Measurements from ENCODE around the gene PIK3R5.

Gene PIK3R5

GRCh38 chr17:8960325-8961140 lies 5.0 kb downstream of the PIK3R5 start:
- TF ChIP-seq, protein P1, sequence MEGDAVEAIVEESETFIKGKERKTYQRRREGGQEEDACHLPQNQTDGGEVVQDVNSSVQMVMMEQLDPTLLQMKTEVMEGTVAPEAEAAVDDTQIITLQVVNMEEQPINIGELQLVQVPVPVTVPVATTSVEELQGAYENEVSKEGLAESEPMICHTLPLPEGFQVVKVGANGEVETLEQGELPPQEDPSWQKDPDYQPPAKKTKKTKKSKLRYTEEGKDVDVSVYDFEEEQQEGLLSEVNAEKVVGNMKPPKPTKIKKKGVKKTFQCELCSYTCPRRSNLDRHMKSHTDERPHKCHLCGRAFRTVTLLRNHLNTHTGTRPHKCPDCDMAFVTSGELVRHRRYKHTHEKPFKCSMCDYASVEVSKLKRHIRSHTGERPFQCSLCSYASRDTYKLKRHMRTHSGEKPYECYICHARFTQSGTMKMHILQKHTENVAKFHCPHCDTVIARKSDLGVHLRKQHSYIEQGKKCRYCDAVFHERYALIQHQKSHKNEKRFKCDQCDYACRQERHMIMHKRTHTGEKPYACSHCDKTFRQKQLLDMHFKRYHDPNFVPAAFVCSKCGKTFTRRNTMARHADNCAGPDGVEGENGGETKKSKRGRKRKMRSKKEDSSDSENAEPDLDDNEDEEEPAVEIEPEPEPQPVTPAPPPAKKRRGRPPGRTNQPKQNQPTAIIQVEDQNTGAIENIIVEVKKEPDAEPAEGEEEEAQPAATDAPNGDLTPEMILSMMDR (IDR thresholded peaks at IDR 0.05; ENCODE audit: low read depth, low read length) = no peak
- no peak for DNase-seq
- H3K9me3 ChIP-seq (ENCODE audit: severe bottlenecking) = no peaks in the 10 kb centered on the region
- H3K36me3 ChIP-seq = no peaks in the 10 kb centered on the region
- H3K27ac ChIP-seq = no peak overlapping the region
- H3K4me3 ChIP-seq (ENCODE audit: low read depth, low read length) = no peak overlapping the region
- no peaks in the 10 kb centered on the region for H3K27me3 ChIP-seq (ENCODE audit: insufficient read depth, low read depth, severe bottlenecking)

DNA sequence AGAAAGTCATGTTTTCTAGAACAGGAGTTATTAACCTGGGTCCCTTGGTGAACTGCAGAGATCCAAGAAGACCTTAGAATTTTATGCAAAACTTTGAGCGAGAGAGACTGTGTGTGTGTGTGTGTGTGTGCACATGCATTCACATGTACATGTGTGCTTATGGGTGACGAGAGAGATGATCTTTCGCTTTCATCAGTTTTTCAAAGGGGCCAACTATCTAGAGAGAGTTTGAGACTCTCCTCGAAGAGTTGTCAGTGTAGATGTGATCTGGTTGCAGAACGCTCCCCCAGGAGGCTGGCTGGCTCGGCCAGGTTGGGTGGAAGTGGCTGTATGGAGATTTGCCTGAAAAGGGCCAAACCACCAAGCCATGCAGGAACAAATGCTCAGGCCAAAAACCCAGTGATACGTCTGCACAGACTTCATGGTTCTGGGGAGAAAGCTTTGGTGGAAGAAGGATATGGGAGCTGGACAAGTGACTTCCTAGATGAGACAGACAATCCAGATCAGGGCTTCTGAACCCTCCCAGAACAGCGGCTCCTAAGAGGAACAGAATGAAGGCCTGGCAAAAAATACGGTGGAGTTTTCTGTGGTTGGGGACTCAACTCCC lies 6.1 kb downstream of the PIK3R5 start:
- no peaks in the 10 kb centered on the region for H3K36me3 ChIP-seq

GRCh38 chr17:8957721-8958120 lies 7.8 kb downstream of the PIK3R5 start:
- H3K36me3 ChIP-seq = no peaks in the 10 kb centered on the region
- no peak overlapping the region for H3K27ac ChIP-seq
- no peak overlapping the region for H3K4me3 ChIP-seq (ENCODE audit: low read depth, low read length)
- H3K9me3 ChIP-seq (ENCODE audit: severe bottlenecking) = no peaks in the 10 kb centered on the region
- TF ChIP-seq, protein P1 (IDR thresholded peaks at IDR 0.05; ENCODE audit: low read depth, low read length) = no peak
- H3K27me3 ChIP-seq (ENCODE audit: insufficient read depth, low read depth, severe bottlenecking) = no peaks in the 10 kb centered on the region
- DNase-seq = no peak

More for the DNA sequence above, 6.1 kb downstream of the PIK3R5 start:
- no peaks in the 10 kb centered on the region for H3K27me3 ChIP-seq (ENCODE audit: insufficient read depth, low read depth, severe bottlenecking)
- no peak overlapping the region for H3K4me3 ChIP-seq (ENCODE audit: low read depth, low read length)
- TF ChIP-seq, protein P1 (IDR thresholded peaks at IDR 0.05; ENCODE audit: low read depth, low read length) = no peak
- H3K27ac ChIP-seq = no peak overlapping the region
- no peaks in the 10 kb centered on the region for H3K9me3 ChIP-seq (ENCODE audit: severe bottlenecking)
- no peak for DNase-seq

DNA sequence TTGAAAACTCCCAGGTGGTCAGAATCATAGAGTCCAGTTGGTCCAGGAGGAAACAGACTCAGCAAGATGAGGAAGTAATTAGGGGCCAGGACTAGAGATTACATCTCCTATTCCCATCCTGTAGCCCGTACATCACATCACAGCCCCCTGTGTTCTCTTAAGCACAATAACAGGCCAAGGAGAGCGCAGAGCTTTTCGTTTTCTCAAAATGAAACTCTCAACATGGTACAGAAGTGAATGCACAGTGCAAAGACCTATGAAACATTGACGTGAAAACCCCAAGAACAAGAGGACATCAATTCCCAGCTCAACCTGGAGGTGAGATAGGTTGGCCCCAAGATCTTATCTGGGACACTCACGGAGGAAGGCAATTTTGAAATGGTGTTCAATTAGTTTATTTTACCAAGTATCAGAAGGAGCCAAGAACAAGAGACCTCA lies 9.0 kb downstream of the PIK3R5 start:
- DNase-seq = no peak
- no peaks in the 10 kb centered on the region for H3K9me3 ChIP-seq (ENCODE audit: severe bottlenecking)
- TF ChIP-seq, protein P1 (IDR thresholded peaks at IDR 0.05; ENCODE audit: low read depth, low read length) = no peak
- H3K4me3 ChIP-seq (ENCODE audit: low read depth, low read length) = no peak overlapping the region
- H3K27ac ChIP-seq = no peak overlapping the region
- H3K36me3 ChIP-seq = no peaks in the 10 kb centered on the region
- no peaks in the 10 kb centered on the region for H3K27me3 ChIP-seq (ENCODE audit: insufficient read depth, low read depth, severe bottlenecking)

- no peaks in the 10 kb centered on the region for H3K9me3 ChIP-seq (ENCODE audit: severe bottlenecking)
- H3K27me3 ChIP-seq (ENCODE audit: insufficient read depth, low read depth, severe bottlenecking) = no peaks in the 10 kb centered on the region
- TF ChIP-seq, protein P1 (IDR thresholded peaks at IDR 0.05; ENCODE audit: low read depth, low read length) = no peak
- H3K36me3 ChIP-seq = no peaks in the 10 kb centered on the region
- no peak overlapping the region for H3K4me3 ChIP-seq (ENCODE audit: low read depth, low read length)
- no peak overlapping the region for H3K27ac ChIP-seq
- DNase-seq = no peak
These were observed 10.2 kb downstream of the PIK3R5 start for GRCh38 chr17:8955021-8955959.
